HG03354 (cell line): ENCODE results near the gene MFAP4.

Experiments used
- ATAC-seq: cut with Tn5 transposase; IDR thresholded peaks from one replicate; pipeline ENCODE4 v1.9.1; 2021; ENCODE audit warnings: mild to moderate bottlenecking; ENCODE audit not compliant: unreplicated experiment, poor library complexity, severe bottlenecking

MFAP4 gene

GRCh38 chr17:19341211-19341631 is 45.8 kb downstream of the MFAP4 start:
- no peak for ATAC-seq

- ATAC-seq = no peak
These were observed 47.6 kb downstream of the MFAP4 start for GRCh38 chr17:19339341-19339815.

- peak; percentile 78 for ATAC-seq
These were observed 48.7 kb downstream of the MFAP4 start for GRCh38 chr17:19338031-19338990.

- ATAC-seq = no peak
These were observed 49.3 kb downstream of the MFAP4 start for GRCh38 chr17:19337712-19338023.

- no peak for ATAC-seq
These were observed 49.9 kb downstream of the MFAP4 start for GRCh38 chr17:19336938-19337711.

- ATAC-seq = no peak
These were observed 50.9 kb downstream of the MFAP4 start for GRCh38 chr17:19335951-19336631.

- no peak for ATAC-seq
These were observed 52.7 kb downstream of the MFAP4 start for GRCh38 chr17:19334331-19334730.

- no peak for ATAC-seq
These were observed 53.2 kb downstream of the MFAP4 start for GRCh38 chr17:19333736-19334290.
